ENCODE measurements around the gene FAM83C. TPM values are rescaled to one million over a fixed set of nuclear protein-coding genes. Genes with fewer than 3 reads are reported as not detected.

Gene FAM83C
- polyA plus RNA-seq, 3 donors = not detected

- TF ChIP-seq CTCF (IDR thresholded peaks at IDR 0.05) = no peak
- no peaks in the 10 kb centered on the region for H3K27me3 ChIP-seq (ENCODE audit: control insufficient read depth in 2 of 2, insufficient read depth in 2 of 2, low read length in 2 of 2)
- H3K27ac Mint-ChIP-seq = no peak overlapping the region
These were observed 3.9 kb upstream of the FAM83C start for GRCh38 chr20:35296101-35296554.

DNA sequence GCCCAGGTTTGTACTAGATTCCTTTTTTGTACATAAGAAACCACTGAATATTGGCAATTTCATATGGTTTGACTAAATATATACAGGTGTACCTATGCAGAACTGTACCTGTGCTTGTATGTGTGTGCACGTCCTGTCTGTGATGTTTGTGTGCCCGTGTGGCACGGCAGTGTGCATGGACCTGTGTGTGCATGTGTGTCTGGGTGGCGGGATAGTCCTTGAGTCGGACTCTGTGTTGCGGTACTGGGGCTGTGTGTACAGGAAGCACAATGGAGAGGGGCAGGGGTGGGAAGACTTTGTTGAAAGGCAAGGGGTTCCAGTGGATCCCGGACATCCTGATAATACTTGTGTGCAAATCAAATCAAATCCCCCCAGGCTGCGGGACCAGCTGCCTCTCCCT is 3.4 kb upstream of the FAM83C start:
- Histone ChIP-seq H3K4me2 (replicated peaks; ENCODE audit: extremely low read depth, low read length, poor library complexity, severe bottlenecking) (no peak overlapping the region), H2AFZ (ENCODE audit: insufficient read depth, low read depth, low read length, poor library complexity, severe bottlenecking) (no peak overlapping the region), H3K4me1 (ENCODE audit: control insufficient read depth in 1 of 2, insufficient read depth in 2 of 2, low read length in 2 of 2) (no peaks in the 10 kb centered on the region), H3K27me3 (ENCODE audit: control insufficient read depth in 2 of 2, insufficient read depth in 2 of 2, low read length in 2 of 2) (no peaks in the 10 kb centered on the region), H3K9ac (ENCODE audit: insufficient read depth, low read length, poor library complexity, severe bottlenecking) (no peak overlapping the region), H3K36me3 (replicated peaks in 1 of 2; ENCODE audit: control insufficient read depth in 1 of 2, insufficient read depth in 2 of 2, low read length in 2 of 2) (no peaks in the 10 kb centered on the region), H3K79me2 (ENCODE audit: insufficient read depth, low read length) (no peaks in the 10 kb centered on the region), H3K9me3 (replicated peaks in 1 of 2; ENCODE audit: control insufficient read depth in 1 of 2, insufficient read depth in 1 of 2, low read length in 2 of 2) (no peaks in the 10 kb centered on the region), H4K20me1 (ENCODE audit: insufficient read depth, low read length) (no peaks in the 10 kb centered on the region), H3K4me3 (replicated peaks in 1 of 3; ENCODE audit: low read depth in 2 of 3, low read length in 3 of 3) (no peak overlapping the region), H3K27ac (ENCODE audit: low read depth in 1 of 2, low read length in 2 of 2) (no peak overlapping the region)
- Mint-ChIP-seq H3K27ac (no peak overlapping the region), H3K36me3 (no peaks in the 10 kb centered on the region), H3K4me3 (no peak overlapping the region), H3K27me3 (ENCODE audit: low read depth in 3 of 3) (peaks cover 4 to 7% (median 5%) of the 10 kb centered on the region in 3 donors), H3K9me3 (peaks cover 0 to 3% (median 0%) of the 10 kb centered on the region in 7 donors), H3K4me1 (peaks cover 7% of the 10 kb centered on the region)
- intact Hi-C loops (cut with micrococcal nuclease) = no loop called here
- TF ChIP-seq CTCF (IDR thresholded peaks at IDR 0.05) = no peak
- DNase-seq = no peak
- 94% methylated on average over 7 of the region's 8 CpGs for WGBS (ENCODE audit: insufficient coverage)

More at GRCh38 chr20:35296101-35296554, 3.9 kb upstream of the FAM83C start:
- Mint-ChIP-seq H3K9me3 (peaks cover 0 to 3% (median 0%) of the 10 kb centered on the region in 7 donors), H3K36me3 (no peaks in the 10 kb centered on the region), H3K4me1 (peaks cover 7% of the 10 kb centered on the region), H3K27me3 (ENCODE audit: low read depth in 3 of 3) (peaks cover 4 to 8% (median 5%) of the 10 kb centered on the region in 3 donors), H3K4me3 (no peak overlapping the region)
- Histone ChIP-seq H2AFZ (ENCODE audit: insufficient read depth, low read depth, low read length, poor library complexity, severe bottlenecking) (no peak overlapping the region), H3K9me3 (replicated peaks in 1 of 2; ENCODE audit: control insufficient read depth in 1 of 2, insufficient read depth in 1 of 2, low read length in 2 of 2) (no peaks in the 10 kb centered on the region), H3K36me3 (replicated peaks in 1 of 2; ENCODE audit: control insufficient read depth in 1 of 2, insufficient read depth in 2 of 2, low read length in 2 of 2) (no peaks in the 10 kb centered on the region), H3K4me3 (replicated peaks in 1 of 3; ENCODE audit: low read depth in 2 of 3, low read length in 3 of 3) (no peak overlapping the region), H3K27ac (ENCODE audit: low read depth in 1 of 2, low read length in 2 of 2) (no peak overlapping the region), H3K9ac (ENCODE audit: insufficient read depth, low read length, poor library complexity, severe bottlenecking) (no peak overlapping the region), H4K20me1 (ENCODE audit: insufficient read depth, low read length) (no peaks in the 10 kb centered on the region), H3K4me2 (replicated peaks; ENCODE audit: extremely low read depth, low read length, poor library complexity, severe bottlenecking) (no peak overlapping the region), H3K79me2 (ENCODE audit: insufficient read depth, low read length) (no peaks in the 10 kb centered on the region), H3K4me1 (ENCODE audit: control insufficient read depth in 1 of 2, insufficient read depth in 2 of 2, low read length in 2 of 2) (no peaks in the 10 kb centered on the region)
- no peak for DNase-seq
- 84% methylated on average over 6 of the region's 9 CpGs for WGBS (ENCODE audit: insufficient coverage)
- intact Hi-C loops (cut with micrococcal nuclease) = no loop called here
